Fibroblast of peridontal ligament (primary cell): ENCODE data around the gene UNC45A.
"Not testable (repeated sequence)": the region's sequence is repeated elsewhere in the genome, so short reads cannot be mapped to it uniquely, and the experiment has no call there.

ENCODE experiments used
- DNase-seq: peaks from one replicate; pipeline ENCODE4 v3.0.0-alpha.2; 2010; ENCODE audit errors: extremely low read depth

Gene UNC45A

GRCh38 chr15:90903733-90904536 is 31.1 kb upstream of the UNC45A start:
- DNase-seq: no peak

- DNase-seq: no peak
Observed at GRCh38 chr15:90904746-90905145, 30.3 kb upstream of the UNC45A start.

- DNase-seq: no peak
Observed at GRCh38 chr15:90905306-90906180, 29.5 kb upstream of the UNC45A start.

- no peak for DNase-seq
Observed at GRCh38 chr15:90906181-90906849, 28.8 kb upstream of the UNC45A start.

GRCh38 chr15:90907051-90907660 is 27.9 kb upstream of the UNC45A start:
- no peak for DNase-seq

GRCh38 chr15:90907838-90908507 is 27.1 kb upstream of the UNC45A start:
- DNase-seq: no peak

GRCh38 chr15:90909449-90909848 is 25.6 kb upstream of the UNC45A start:
- not testable (repeated sequence) for DNase-seq

GRCh38 chr15:90909976-90910375 is 25.1 kb upstream of the UNC45A start:
- DNase-seq: no peak

- DNase-seq: no peak
Observed at GRCh38 chr15:90910441-90911301, 24.4 kb upstream of the UNC45A start.

- DNase-seq: no peak
Observed at GRCh38 chr15:90911302-90911623, 23.8 kb upstream of the UNC45A start.

- no peak for DNase-seq
Observed at GRCh38 chr15:90911906-90912769, 22.9 kb upstream of the UNC45A start.

- no peak for DNase-seq
Observed at GRCh38 chr15:90912770-90913075, 22.4 kb upstream of the UNC45A start.

- no peak for DNase-seq
Observed at GRCh38 chr15:90913398-90913944, 21.6 kb upstream of the UNC45A start.

GRCh38 chr15:90914305-90915080 is 20.6 kb upstream of the UNC45A start:
- DNase-seq: no peak

- DNase-seq: no peak
Observed at GRCh38 chr15:90915216-90915807, 19.8 kb upstream of the UNC45A start.

GRCh38 chr15:90915808-90916440 is 19.2 kb upstream of the UNC45A start:
- DNase-seq: no peak

- DNase-seq: no peak
Observed at GRCh38 chr15:90916461-90916860, 18.6 kb upstream of the UNC45A start.

GRCh38 chr15:90917569-90917968 is 17.5 kb upstream of the UNC45A start:
- DNase-seq: no peak
